Hematopoietic multipotent progenitor cell treated with erythropoietin and hydrocortisone succinate and interleukin-3 and kit ligand, for 6 days (in vitro differentiated cells): Measurements from ENCODE around the gene ST6GALNAC6.
A peak's percentile ranks its signal among the peaks of the same experiment; 100 is the strongest.

Experiments used
- DNase-seq: peaks from one replicate; pipeline ENCODE4 v3.0.0-alpha.2; 2015

ST6GALNAC6 gene

DNA sequence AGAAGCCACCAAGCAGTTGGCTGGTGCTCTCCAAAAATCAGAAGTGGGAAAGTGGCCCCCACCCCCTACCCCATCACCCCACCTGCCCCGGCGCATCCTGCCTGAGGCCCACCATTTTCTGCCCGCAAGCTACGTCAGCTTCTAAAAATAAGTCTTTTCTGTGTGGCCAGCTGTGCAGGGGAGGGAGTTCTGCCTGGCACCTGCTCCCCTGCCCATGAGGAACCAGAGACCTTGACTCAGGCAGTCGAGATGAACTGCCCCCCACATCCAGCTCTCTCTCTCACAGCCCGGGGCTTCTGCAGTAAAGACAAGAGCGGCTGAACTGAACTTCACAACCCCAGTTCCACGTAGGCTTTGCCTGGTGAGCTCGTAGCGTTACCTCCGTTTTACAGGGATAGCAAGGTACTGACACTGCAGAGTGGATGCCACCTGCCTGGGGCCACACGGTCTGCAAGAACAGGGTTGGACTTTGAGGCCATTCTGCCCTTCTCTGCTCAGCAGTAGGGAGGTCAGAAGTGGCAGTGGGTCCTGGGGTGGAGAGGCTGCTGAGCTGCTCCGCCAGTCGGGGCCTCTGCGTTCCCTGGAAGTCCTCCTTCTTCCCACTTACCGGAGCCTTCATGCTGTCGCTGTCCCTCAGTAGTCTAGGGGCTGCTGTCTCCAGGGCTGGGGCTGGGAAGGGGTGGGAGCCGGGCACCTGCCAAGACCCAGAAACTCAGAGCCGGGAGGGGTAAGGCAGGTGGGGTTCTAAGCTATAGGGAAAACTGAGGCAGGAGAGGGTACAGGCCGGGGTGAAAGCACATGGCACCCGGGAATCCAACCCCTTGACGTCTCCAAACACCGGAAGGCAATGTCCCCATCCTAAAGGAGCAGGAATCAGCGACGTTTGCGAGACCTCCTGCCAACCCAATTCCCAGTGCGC lies 16.7 kb upstream of the ST6GALNAC6 start:
- no peak for DNase-seq

GRCh38 chr9:127915325-127915752 lies 15.9 kb upstream of the ST6GALNAC6 start:
- peak; percentile 59 for DNase-seq

DNA sequence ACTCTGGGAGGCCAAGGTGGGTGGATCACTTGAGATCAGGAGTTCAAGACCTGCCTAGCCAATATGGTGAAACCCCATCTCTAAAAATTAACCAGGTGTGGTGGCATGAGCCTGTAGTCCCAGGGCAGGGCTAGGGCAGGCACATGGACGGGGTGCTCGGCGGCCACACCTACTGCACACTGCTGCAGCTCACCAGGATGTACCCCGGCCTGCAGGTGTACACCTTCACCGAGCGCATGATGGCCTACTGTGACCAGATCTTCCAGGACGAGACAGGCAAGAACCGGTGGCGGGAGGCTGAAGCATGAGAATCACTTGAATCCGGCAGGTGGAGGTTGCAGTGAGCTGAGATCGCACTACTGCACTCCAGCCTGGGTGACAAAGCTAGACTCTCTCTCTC lies 14.3 kb upstream of the ST6GALNAC6 start:
- no peak for DNase-seq

- DNase-seq, result no peak
Observed at GRCh38 chr9:127912882-127913281, 13.5 kb upstream of the ST6GALNAC6 start.

DNA sequence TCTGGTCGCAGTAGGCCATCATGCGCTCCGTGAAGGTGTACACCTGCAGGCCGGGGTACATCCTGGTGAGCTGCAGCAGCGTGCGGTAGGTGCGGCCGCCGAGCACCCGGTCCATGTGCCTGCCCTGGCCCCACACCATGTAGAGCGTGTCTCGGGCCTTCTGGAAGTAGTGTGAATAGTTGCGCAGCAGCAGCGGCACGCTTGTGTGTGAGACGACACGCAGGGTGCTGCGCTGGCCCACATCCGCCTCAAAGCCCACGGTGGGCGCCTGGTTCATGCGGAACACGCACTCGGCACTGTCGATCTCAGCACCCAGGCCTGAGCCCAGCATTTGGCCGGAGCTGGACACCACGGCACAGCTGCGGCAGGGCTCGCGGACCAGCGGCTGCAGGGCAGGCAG lies 12.9 kb upstream of the ST6GALNAC6 start:
- no peak for DNase-seq

- peak; percentile 79 for DNase-seq
Observed at GRCh38 chr9:127910613-127911205, 11.3 kb upstream of the ST6GALNAC6 start.

DNA sequence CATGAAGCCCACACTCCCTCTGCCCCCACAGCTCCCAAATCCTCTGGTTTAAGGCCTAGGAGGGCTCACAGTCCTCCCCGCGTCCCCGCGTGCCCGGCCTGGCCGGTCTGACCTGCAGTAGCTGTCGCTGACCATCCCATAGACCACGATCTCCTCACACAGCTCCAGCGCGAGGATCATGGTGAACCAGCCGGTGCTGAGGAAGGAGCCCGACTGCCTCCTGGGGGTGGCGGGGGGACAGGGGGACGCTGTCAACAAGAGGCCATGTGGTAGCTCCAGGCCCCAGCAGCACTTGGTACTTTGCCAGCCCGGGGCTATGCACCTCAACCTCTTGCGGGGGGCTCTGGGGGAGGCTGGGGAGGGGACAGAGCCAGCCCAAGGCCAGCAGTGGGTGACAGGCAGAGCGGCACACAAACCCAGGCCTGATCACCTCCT lies 10.5 kb upstream of the ST6GALNAC6 start:
- no peak for DNase-seq

DNA sequence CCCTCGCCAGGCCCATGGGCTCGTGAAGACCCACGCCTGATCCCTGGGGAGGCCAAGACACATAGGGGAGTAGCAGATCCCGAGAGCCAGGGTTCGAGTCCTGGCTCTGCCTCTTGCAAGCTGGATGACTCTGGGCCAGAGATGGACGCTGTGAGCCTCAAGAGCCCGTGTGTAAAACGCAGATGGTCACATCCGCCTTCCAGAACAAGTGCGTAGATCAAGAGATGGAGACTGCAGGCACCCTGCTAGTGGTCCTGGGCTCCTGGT lies 9.2 kb upstream of the ST6GALNAC6 start:
- no peak for DNase-seq

GRCh38 chr9:127907867-127908659 lies 8.7 kb upstream of the ST6GALNAC6 start:
- no peak for DNase-seq

DNA sequence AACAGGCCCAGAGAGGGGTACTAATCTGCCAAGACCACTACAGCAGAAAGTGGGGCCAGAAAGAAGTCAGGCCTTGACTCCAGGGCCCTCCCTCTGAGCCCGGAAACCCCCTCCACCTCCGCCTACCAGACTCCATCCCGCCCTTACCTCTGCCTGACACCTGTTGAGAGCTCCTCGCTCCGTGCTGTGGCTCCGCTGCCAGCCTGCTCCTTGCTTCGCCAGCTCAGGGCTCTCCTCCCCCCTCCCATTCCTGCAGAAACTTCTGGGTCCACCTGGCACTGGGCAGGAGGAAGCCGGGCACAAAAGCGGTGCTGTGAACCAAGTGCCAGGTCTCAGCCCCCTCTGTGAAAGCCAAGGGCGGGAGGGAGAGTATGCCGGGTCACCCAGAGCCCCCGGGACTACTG lies 6.4 kb upstream of the ST6GALNAC6 start:
- no peak for DNase-seq

GRCh38 chr9:127905004-127905728 lies 5.8 kb upstream of the ST6GALNAC6 start:
- DNase-seq, result peak; percentile 52

DNA sequence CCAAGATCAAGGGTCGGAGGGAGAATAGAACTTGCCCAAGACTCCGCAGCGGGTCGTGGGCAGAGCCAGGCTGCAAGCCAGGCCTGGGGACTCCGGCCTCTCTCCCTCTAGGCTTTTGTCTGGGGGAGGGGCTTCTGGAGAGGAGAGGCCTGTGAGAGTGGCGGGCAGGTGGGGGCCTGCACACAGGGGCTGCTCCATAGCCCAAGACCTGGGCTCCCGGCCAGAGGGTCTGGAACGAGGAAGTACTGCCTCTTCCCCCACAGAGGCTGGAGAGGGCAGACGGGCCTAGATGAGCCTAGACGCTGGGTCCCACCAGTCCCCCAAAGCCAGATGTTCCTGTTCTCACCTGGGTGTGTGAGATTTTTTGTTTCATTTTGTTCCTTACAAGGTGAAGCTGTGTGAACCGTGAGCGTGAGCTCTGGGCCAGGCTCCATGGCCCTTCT lies 5.2 kb upstream of the ST6GALNAC6 start:
- peak; percentile 62 for DNase-seq

- peak; percentile 97 for DNase-seq
Observed at GRCh38 chr9:127903557-127904475, 4.4 kb upstream of the ST6GALNAC6 start.

- DNase-seq, result no peak
Observed at GRCh38 chr9:127898433-127899127, 823 bp downstream of the ST6GALNAC6 start.

GRCh38 chr9:127897193-127897692 lies 2.2 kb downstream of the ST6GALNAC6 start:
- peak; percentile 91 for DNase-seq

- no peak for DNase-seq
Observed at GRCh38 chr9:127896395-127897192, 2.8 kb downstream of the ST6GALNAC6 start.

- DNase-seq, result no peak
Observed at GRCh38 chr9:127895811-127896210, 3.6 kb downstream of the ST6GALNAC6 start.

DNA sequence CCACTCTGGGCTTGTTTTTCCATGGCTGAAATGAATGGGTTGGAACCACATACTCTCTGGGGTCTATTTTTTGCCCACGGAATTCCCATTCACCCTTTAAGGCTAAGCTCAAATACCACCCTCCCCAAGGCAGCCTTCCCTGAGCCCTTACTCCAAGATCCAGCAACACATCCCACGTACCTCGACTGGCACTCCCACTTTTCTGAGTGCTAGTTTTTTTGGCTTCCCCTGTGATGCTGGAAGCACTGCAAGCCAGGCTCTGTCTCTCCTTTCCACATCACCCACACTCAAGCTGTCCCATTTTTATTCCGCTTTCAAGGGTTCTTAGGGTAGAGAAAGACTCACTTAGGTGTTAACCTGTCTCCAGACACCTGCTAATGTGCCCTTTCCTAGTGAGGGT lies 6.0 kb downstream of the ST6GALNAC6 start:
- no peak for DNase-seq

- DNase-seq, result no peak
Observed at GRCh38 chr9:127892831-127893230, 6.6 kb downstream of the ST6GALNAC6 start.

DNA sequence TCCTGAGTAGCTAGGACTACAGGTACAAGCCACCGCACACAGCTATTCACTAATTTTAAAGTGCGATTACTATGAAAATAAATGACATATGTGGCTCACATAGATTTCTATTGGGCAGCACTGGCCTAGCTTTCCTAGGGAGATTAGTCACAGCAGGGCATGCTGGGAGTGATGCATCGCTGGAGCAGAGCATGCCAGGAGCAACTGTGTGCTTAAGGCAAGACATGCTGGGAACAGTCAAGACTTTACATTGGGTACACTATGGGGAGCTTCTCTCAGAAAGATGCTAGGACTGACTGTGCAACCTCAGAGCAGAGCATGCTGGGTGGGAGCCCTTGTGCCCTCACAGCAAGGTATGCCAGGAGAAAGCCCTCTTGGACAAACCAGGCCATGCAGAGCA lies 9.3 kb downstream of the ST6GALNAC6 start:
- no peak for DNase-seq
